Thyroid gland (tissue), 4 donors: Measurements from ENCODE around the gene RBM28. TPM values are rescaled to one million over a fixed set of nuclear protein-coding genes. Genes with fewer than 3 reads are reported as not detected.
"Not testable (repeated sequence)": the region's sequence is repeated elsewhere in the genome, so short reads cannot be mapped to it uniquely, and the experiment has no call there.

Experiments used
- DNase-seq, 2 donors: peaks; one replicate each; pipeline ENCODE4 v3.0.0-alpha.2; 2019
- H3K27ac ChIP-seq, 3 donors: fragments of 200-600 bp; sonication (generic); 1 replicate in 2 of 3; 2 replicates in 1 of 3; pipeline ENCODE4 v1.5.1; 2016 to 2019; ENCODE audit warnings: mild to moderate bottlenecking in 1 of 3, moderate library complexity in 1 of 3
- H3K27me3 ChIP-seq: fragments of 200-600 bp; sonication (generic); one replicate; pipeline ENCODE4 v1.5.1; 2019
- H3K36me3 ChIP-seq, 2 donors: fragments of 200-600 bp; sonication (generic); one replicate each; pipeline ENCODE4 v1.5.1; 2016 to 2019
- H3K4me1 ChIP-seq, 2 donors: fragments of 200-600 bp; sonication (generic); one replicate each; pipeline ENCODE4 v1.5.1; 2017 to 2019
- H3K4me3 ChIP-seq, 3 donors: fragments of 200-600 bp; sonication (generic); replicated peaks in 1 of 3; 1 replicate in 2 of 3; 2 replicates in 1 of 3; pipeline ENCODE4 v1.5.1; 2016; ENCODE audit warnings: mild to moderate bottlenecking in 1 of 3
- H3K9me3 ChIP-seq: fragments of 200-600 bp; sonication (generic); one replicate; pipeline ENCODE4 v1.5.1; 2017
- CTCF ChIP-seq, 6 experiments: fragments of 200-600 bp in 3 of 6; fragments of 450-650 bp in 3 of 6; sonication (generic) in 3 of 6; IDR thresholded peaks; one replicate each; pipeline ENCODE4 v1.5.1; 2016 to 2019; ENCODE audit warnings: antibody characterized with exemption in 6 of 6, mild to moderate bottlenecking in 2 of 6, inconsistent platforms in 1 of 6, moderate library complexity in 1 of 6
- POLR2A ChIP-seq, 2 donors: fragments of 450-650 bp; IDR thresholded peaks; one replicate each; pipeline ENCODE4 v1.6.1; 2017; ENCODE audit warnings: antibody characterized with exemption in 2 of 2, mild to moderate bottlenecking in 2 of 2, moderate library complexity in 1 of 2
- WGBS, 2 donors: methylation state at CpG; one replicate each; pipeline ENCODE4 v1.1.5; 2017; 5-methylcytosine and 5-hydroxymethylcytosine counted together
- intact Hi-C: fragments of 100-400 bp; cut with DNase I; formaldehyde crosslinking; loops from one replicate; pipeline ENCODE4 v1.15.1; 2023
- total RNA-seq, 4 donors: library from RNA; depleted of rRNA; stranded (reverse); fragments of >200 nt; gene quantifications; one replicate each; pipeline ENCODE4 v1.2.3, GENCODE V29; 2016

Gene RBM28
- total RNA-seq, 4 donors from 2014 or later = 19.1 to 36.9 (median 27.7) TPM

GRCh38 chr7:128281605-128282380, 61.9 kb downstream of the RBM28 start:
- WGBS, 2 donors = 87% methylated on average over 4 of the region's 4 CpGs
- Histone ChIP-seq H3K4me1 (no peaks in the 10 kb centered on the region), H3K27ac (no peak overlapping the region), H3K4me3 (no peak overlapping the region), H3K36me3 (no peaks in the 10 kb centered on the region), H3K27me3 (no peaks in the 10 kb centered on the region), H3K9me3 (no peaks in the 10 kb centered on the region)
- DNase-seq = no peak
- intact Hi-C loops = no loop called here
- TF ChIP-seq CTCF (IDR thresholded peaks at IDR 0.05) (no peak), POLR2A (IDR thresholded peaks at IDR 0.05) (no peak)

GRCh38 chr7:128280451-128280850, 63.3 kb downstream of the RBM28 start:
- H3K9me3 ChIP-seq, intact Hi-C loops, H3K27me3 ChIP-seq, H3K4me1 ChIP-seq, H3K4me3 ChIP-seq, H3K36me3 ChIP-seq, H3K27ac ChIP-seq, DNase-seq: not testable (repeated sequence)
- 68 to 88% methylated on average over 1 of the region's 1 CpG for WGBS, 2 donors

- H3K4me3 ChIP-seq = no peak overlapping the region
- intact Hi-C loops = no loop called here
- no peaks in the 10 kb centered on the region for H3K27me3 ChIP-seq
- H3K4me1 ChIP-seq = no peaks in the 10 kb centered on the region
- whole genome bisulfite sequencing, 2 donors = 92 to 96% methylated on average over 6 of the region's 6 CpGs
- H3K9me3 ChIP-seq = no peaks in the 10 kb centered on the region
- H3K36me3 ChIP-seq = no peaks in the 10 kb centered on the region
- H3K27ac ChIP-seq = no peak overlapping the region
- DNase-seq = no peak
- no peak for TF ChIP-seq POLR2A (IDR thresholded peaks at IDR 0.05)
- no peak for TF ChIP-seq CTCF (IDR thresholded peaks at IDR 0.05)
Measured at GRCh38 chr7:128279124-128279713, 64.5 kb downstream of the RBM28 start.

GRCh38 chr7:128278366-128278765, 65.3 kb downstream of the RBM28 start:
- no peaks in the 10 kb centered on the region for H3K4me1 ChIP-seq
- no peaks in the 10 kb centered on the region for H3K9me3 ChIP-seq
- 98 to 100% methylated on average over 1 of the region's 1 CpG for WGBS, 2 donors
- H3K36me3 ChIP-seq = no peaks in the 10 kb centered on the region
- intact Hi-C loops = no loop called here
- TF ChIP-seq POLR2A (IDR thresholded peaks at IDR 0.05) (no peak), CTCF (IDR thresholded peaks at IDR 0.05) (no peak)
- H3K27me3 ChIP-seq = no peaks in the 10 kb centered on the region
- no peak for DNase-seq
- H3K4me3 ChIP-seq = no peak overlapping the region
- H3K27ac ChIP-seq = no peak overlapping the region

- Histone ChIP-seq H3K4me1 (peaks cover 0 to 14% of the 10 kb centered on the region in 2 donors), H3K9me3 (no peaks in the 10 kb centered on the region), H3K36me3 (no peaks in the 10 kb centered on the region), H3K27ac (no peak overlapping the region), H3K4me3 (no peak overlapping the region), H3K27me3 (peaks cover 2% of the 10 kb centered on the region)
- TF ChIP-seq POLR2A (IDR thresholded peaks at IDR 0.05) (no peak), CTCF (IDR thresholded peaks at IDR 0.05) (no peak)
- no peak for DNase-seq
- 88 to 92% methylated on average over 4 of the region's 4 CpGs for WGBS, 2 donors
- intact Hi-C loops = no loop called here
Measured at GRCh38 chr7:128275681-128276080, 68.0 kb downstream of the RBM28 start.
